ENCODE measurements around the gene TRIP12. TPM values are rescaled to one million over a fixed set of nuclear protein-coding genes. Genes with fewer than 3 reads are reported as not detected.
"Not testable (repeated sequence)": the region's sequence is repeated elsewhere in the genome, so short reads cannot be mapped to it uniquely, and the experiment has no call there.

TRIP12 gene
- total and polyA plus RNA-seq, 2 of the 13 experiments (the other 11 are each of a cell fraction or from before 2014, with no cell fraction given) = 72.1 to 153 TPM

DNA sequence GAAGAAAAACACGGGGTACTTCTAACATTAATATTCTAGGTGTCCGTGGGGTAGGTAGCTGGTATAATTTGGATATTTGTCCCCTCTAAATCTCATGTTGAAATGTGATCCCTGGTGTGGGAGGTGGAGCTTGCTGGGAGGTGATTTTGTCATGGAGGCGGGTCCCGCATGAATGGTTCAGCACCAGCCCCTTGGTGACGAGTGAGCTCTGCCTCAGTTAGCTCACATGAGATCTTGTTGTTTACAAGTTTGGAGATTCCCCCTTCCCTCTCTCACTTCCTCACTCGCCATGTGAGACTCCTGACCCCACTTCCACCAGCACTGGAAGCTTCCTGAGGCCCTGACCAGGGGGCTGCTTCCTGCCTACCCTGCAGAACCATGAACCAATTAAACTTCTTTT lies 172.0 kb downstream of the TRIP12 start (continued):
- TF ChIP-seq FIP1L1 (IDR thresholded peaks at IDR 0.05; ENCODE audit: borderline replicate concordance, insufficient read depth, low read depth, low read length) = no peak

DNA sequence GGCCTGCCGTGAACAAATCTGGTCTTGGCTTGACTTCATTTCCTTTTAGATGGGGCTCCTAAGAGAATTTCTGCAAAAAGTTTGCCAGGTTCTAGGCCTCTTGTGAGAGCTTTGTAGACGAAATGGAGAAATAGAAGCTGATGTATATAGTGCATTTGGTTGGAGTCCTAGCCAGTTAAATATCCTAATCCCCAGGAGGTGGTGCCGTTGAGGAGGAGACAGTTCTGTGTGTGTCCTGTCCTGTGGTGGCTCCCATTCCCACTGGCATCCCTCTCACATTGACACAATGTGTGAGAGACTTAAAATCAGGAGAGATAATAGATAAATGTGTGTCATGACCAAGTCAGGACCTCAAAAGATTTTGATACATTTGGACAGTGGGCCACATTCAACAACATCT lies 172.9 kb downstream of the TRIP12 start:
- H4K20me1 ChIP-seq (ENCODE audit: insufficient read depth, low read length) = no peaks in the 10 kb centered on the region
- no peak overlapping the region for H2AFZ ChIP-seq (ENCODE audit: low read length)
- intact Hi-C loops (cut with micrococcal nuclease; ENCODE audit: unreplicated experiment) (no loop called here), in situ Hi-C loops (cut with HindIII; ENCODE audit: extremely low pct_ligation_motif_present, low pct_unique_long_range_greater_than_20kb) (no loop called here)
- FAIRE-seq (no peak), ATAC-seq (peak; percentile 52), DNase-seq (ENCODE audit: low spot score) (no peak)
- no TSS peak for BruUV-seq (replicated peaks)
- H3K9ac ChIP-seq (ENCODE audit: insufficient read depth, low read depth, low read length) = no peak overlapping the region
- ChIA-PET POLR2A (no interaction called here), CTCF (ENCODE audit: low intra/inter-chr PET ratio, low total read pairs) (no interaction called here)
- no peaks in the 10 kb centered on the region for H3K9me3 ChIP-seq (ENCODE audit: low read length)
- no peak overlapping the region for H3K27ac ChIP-seq (ENCODE audit: extremely low read length, insufficient read depth, low read length)
- peaks cover 21% of the 10 kb centered on the region for H3K4me1 ChIP-seq (ENCODE audit: insufficient read depth, low read length)
- H3K79me2 ChIP-seq (ENCODE audit: insufficient read depth, low read length) = no peaks in the 10 kb centered on the region
- no peak overlapping the region for H3K4me2 ChIP-seq (ENCODE audit: low read depth, low read length)
- no peaks in the 10 kb centered on the region for H3K27me3 ChIP-seq (ENCODE audit: control insufficient read depth in 1 of 2, insufficient read depth in 2 of 2, low read length in 2 of 2)
- WGBS (ENCODE audit: low lambda C conversion rate) = 32% methylated on average over 3 of the region's 3 CpGs
- no peak overlapping the region for H3K4me3 ChIP-seq (replicated peaks in 1 of 3; ENCODE audit: insufficient read depth in 1 of 3, low read depth in 2 of 3, low read length in 3 of 3)
- TF ChIP-seq DMAP1 (CRISPR knock-in tag; IDR thresholded peaks at IDR 0.05) (no peak), CTCF (CRISPR knock-in tag; IDR thresholded peaks at IDR 0.05) (peak; percentile 18; the same call in 1 of the 2 replicates)
- no peaks in the 10 kb centered on the region for H3K36me3 ChIP-seq (replicated peaks in 1 of 2; ENCODE audit: control insufficient read depth in 1 of 2, insufficient read depth in 2 of 2, low read length in 2 of 2)

DNA sequence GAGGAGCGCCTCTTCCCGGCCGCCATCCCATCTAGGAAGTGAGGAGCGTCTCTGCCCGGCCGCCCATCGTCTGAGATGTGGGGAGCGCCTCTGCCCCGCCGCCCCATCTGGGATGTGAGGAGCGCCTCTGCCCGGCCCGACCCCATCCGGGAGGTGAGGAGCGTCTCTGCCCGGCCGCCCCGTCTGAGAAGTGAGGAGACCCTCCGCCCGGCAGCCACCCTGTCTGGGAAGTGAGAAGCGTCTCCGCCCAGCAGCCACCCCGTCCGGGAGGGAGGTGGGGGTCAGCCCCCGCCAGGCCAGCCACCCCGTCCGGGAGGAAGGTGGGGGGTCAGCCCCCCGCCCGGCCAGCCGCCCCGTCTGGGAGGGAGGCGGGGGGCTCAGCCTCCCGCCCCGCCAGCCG lies 179.1 kb downstream of the TRIP12 start:
- H3K79me2 ChIP-seq (ENCODE audit: insufficient read depth, low read length); ATAC-seq; FAIRE-seq; POLR2A ChIA-PET; H3K4me1 ChIP-seq (ENCODE audit: insufficient read depth, low read length); DNase-seq (ENCODE audit: low spot score); H4K20me1 ChIP-seq (ENCODE audit: insufficient read depth, low read length); intact Hi-C loops (cut with micrococcal nuclease; ENCODE audit: unreplicated experiment); H3K27me3 ChIP-seq (ENCODE audit: control insufficient read depth in 1 of 2, insufficient read depth in 2 of 2, low read length in 2 of 2); BruUV-seq (replicated peaks); H3K36me3 ChIP-seq (replicated peaks in 1 of 2; ENCODE audit: control insufficient read depth in 1 of 2, insufficient read depth in 2 of 2, low read length in 2 of 2); H3K27ac ChIP-seq (ENCODE audit: extremely low read length, insufficient read depth, low read length); H3K9me3 ChIP-seq (ENCODE audit: low read length); H2AFZ ChIP-seq (ENCODE audit: low read length); in situ Hi-C loops (cut with HindIII; ENCODE audit: extremely low pct_ligation_motif_present, low pct_unique_long_range_greater_than_20kb); H3K9ac ChIP-seq (ENCODE audit: insufficient read depth, low read depth, low read length); H3K4me2 ChIP-seq (ENCODE audit: low read depth, low read length); CTCF ChIA-PET (ENCODE audit: low intra/inter-chr PET ratio, low total read pairs); H3K4me3 ChIP-seq (replicated peaks in 1 of 3; ENCODE audit: insufficient read depth in 1 of 3, low read depth in 2 of 3, low read length in 3 of 3): not testable (repeated sequence)
- WGBS (ENCODE audit: low lambda C conversion rate) = 97% methylated on average over 11 of the region's 35 CpGs
